WTC11 (cell line): ENCODE results near the gene ZEB2. TPM values are rescaled to one million over a fixed set of nuclear protein-coding genes. Genes with fewer than 3 reads are reported as not detected.

Source experiments
- ATAC-seq: fragments of 200-7000 bp; cut with Tn5 transposase; 2 replicates; pipeline ENCODE4 v1.10.0; 2021; ENCODE audit warnings: mild to moderate bottlenecking, moderate library complexity
- CTCF ChIA-PET: fragments of 300-600 bp; sonication (Branson Sonifier 250); formaldehyde crosslinking; loops from one replicate; lab custom pipeline; 2021; ENCODE audit warnings: antibody characterized with exemption; lab: Charles Lee
- POLR2A ChIA-PET: fragments of 350-600 bp; sonication (Branson Sonifier 250); formaldehyde crosslinking; loops from one replicate; lab custom pipeline; 2021; ENCODE audit warnings: antibody characterized with exemption; lab: Charles Lee
- DNase-seq: peaks from one replicate; pipeline ENCODE4 v3.0.0; 2021; ENCODE audit warnings: low spot score
- H3K27ac Mint-ChIP-seq: 2 replicates; pipeline ENCODE4 v1.8.0; 2021; ENCODE audit warnings: mixed read lengths
- H3K27me3 Mint-ChIP-seq: 2 replicates; pipeline ENCODE4 v1.8.0; 2021; ENCODE audit warnings: low read depth, mild to moderate bottlenecking, moderate library complexity, mixed read lengths
- H3K36me3 Mint-ChIP-seq: 2 replicates; pipeline ENCODE4 v1.8.0; 2021; ENCODE audit warnings: mixed read lengths
- H3K4me1 Mint-ChIP-seq: 2 replicates; pipeline ENCODE4 v1.8.0; 2022; ENCODE audit warnings: mixed read lengths
- H3K4me3 Mint-ChIP-seq: 2 replicates; pipeline ENCODE4 v1.8.0; 2021; ENCODE audit warnings: mild to moderate bottlenecking, moderate library complexity, mixed read lengths
- H3K9me3 Mint-ChIP-seq: 2 replicates; pipeline ENCODE4 v1.8.0; 2021; ENCODE audit warnings: mixed read lengths
- ATF1 ChIP-seq: sonication (generic); formaldehyde crosslinking; IDR thresholded peaks from 2 replicates; pipeline ENCODE4 v1.8.1; 2023; ENCODE audit warnings: mild to moderate bottlenecking, moderate library complexity, missing genetic modification reagents
- CBFB ChIP-seq: sonication (generic); formaldehyde crosslinking; IDR thresholded peaks from 2 replicates; pipeline ENCODE4 v1.8.1; 2022; ENCODE audit warnings: mild to moderate bottlenecking, low read depth, missing genetic modification reagents
- CREB1 ChIP-seq: sonication (generic); formaldehyde crosslinking; IDR thresholded peaks from 2 replicates; pipeline ENCODE4 v1.8.0; 2023; ENCODE audit warnings: mild to moderate bottlenecking, missing genetic modification reagents
- CREM ChIP-seq: sonication (generic); formaldehyde crosslinking; IDR thresholded peaks from 2 replicates; pipeline ENCODE4 v1.8.1; 2022; ENCODE audit warnings: mild to moderate bottlenecking, missing genetic modification reagents, moderate library complexity
- EMX1 ChIP-seq: fragments of 250-450 bp; sonication (Bioruptor Pico); IDR thresholded peaks from 2 replicates; pipeline ENCODE4 v1.8.0; 2021; ENCODE audit warnings: mild to moderate bottlenecking
- ESRRA ChIP-seq: sonication (generic); formaldehyde crosslinking; IDR thresholded peaks from 2 replicates; pipeline ENCODE4 v1.8.1; 2022; ENCODE audit warnings: mild to moderate bottlenecking, missing genetic modification reagents, borderline replicate concordance
- ETV6 ChIP-seq: sonication (generic); formaldehyde crosslinking; IDR thresholded peaks from 2 replicates; pipeline ENCODE4 v1.8.1; 2022; ENCODE audit warnings: mild to moderate bottlenecking, missing genetic modification reagents
- FOXP1 ChIP-seq: sonication (generic); formaldehyde crosslinking; IDR thresholded peaks from 2 replicates; pipeline ENCODE4 v1.8.0; 2022; ENCODE audit warnings: missing genetic modification reagents, mild to moderate bottlenecking, moderate library complexity, borderline replicate concordance
- HMGA2 ChIP-seq: fragments of 250-450 bp; sonication (Bioruptor Pico); IDR thresholded peaks from 2 replicates; pipeline ENCODE4 v1.4.0; 2021; ENCODE audit warnings: mild to moderate bottlenecking, moderate library complexity
- MLX ChIP-seq: sonication (generic); formaldehyde crosslinking; IDR thresholded peaks from 2 replicates; pipeline ENCODE4 v1.8.1; 2023; ENCODE audit warnings: mild to moderate bottlenecking, missing genetic modification reagents, moderate library complexity
- NFATC4 ChIP-seq: fragments of 250-450 bp; sonication (Bioruptor Pico); IDR thresholded peaks from 2 replicates; pipeline ENCODE4 v1.9.0; 2021; ENCODE audit warnings: mild to moderate bottlenecking
- NR2C2 ChIP-seq: sonication (generic); formaldehyde crosslinking; IDR thresholded peaks from 2 replicates; pipeline ENCODE4 v1.8.0; 2022; ENCODE audit warnings: mild to moderate bottlenecking, missing genetic modification reagents
- NR3C1 ChIP-seq: sonication (generic); formaldehyde crosslinking; conservative IDR thresholded peaks from 2 replicates; pipeline ENCODE4 v1.8.1; 2023; ENCODE audit warnings: low read depth, mild to moderate bottlenecking, missing genetic modification reagents
- PREB ChIP-seq: sonication (generic); formaldehyde crosslinking; IDR thresholded peaks from 2 replicates; pipeline ENCODE4 v1.8.1; 2022; ENCODE audit warnings: mild to moderate bottlenecking, missing genetic modification reagents, moderate library complexity, borderline replicate concordance
- RELA ChIP-seq: sonication (generic); formaldehyde crosslinking; IDR thresholded peaks from 2 replicates; pipeline ENCODE4 v1.8.1; 2022; ENCODE audit warnings: missing genetic modification reagents, mild to moderate bottlenecking, borderline replicate concordance
- SMAD3 ChIP-seq: sonication (generic); formaldehyde crosslinking; IDR thresholded peaks from 2 replicates; pipeline ENCODE4 v1.8.0; 2022; ENCODE audit warnings: missing genetic modification reagents, mild to moderate bottlenecking, borderline replicate concordance
- SMAD4 ChIP-seq: sonication (generic); formaldehyde crosslinking; IDR thresholded peaks from 2 replicates; pipeline ENCODE4 v1.8.0; 2022; ENCODE audit warnings: mild to moderate bottlenecking, missing genetic modification reagents
- SOX15 ChIP-seq: fragments of 250-450 bp; sonication (Bioruptor Pico); IDR thresholded peaks from 2 replicates; pipeline ENCODE4 v1.9.0; 2021; ENCODE audit warnings: mild to moderate bottlenecking
- ZBTB43 ChIP-seq: sonication (generic); formaldehyde crosslinking; IDR thresholded peaks from 2 replicates; pipeline ENCODE4 v1.8.1; 2023; ENCODE audit warnings: mild to moderate bottlenecking, missing genetic modification reagents
- ZNF232 ChIP-seq: sonication (generic); formaldehyde crosslinking; IDR thresholded peaks from 2 replicates; pipeline ENCODE4 v1.8.0; 2022; ENCODE audit warnings: mild to moderate bottlenecking, missing genetic modification reagents
- ZNF416 ChIP-seq: fragments of 250-450 bp; sonication (Bioruptor Pico); IDR thresholded peaks from 2 replicates; pipeline ENCODE4 v1.9.0; 2021; ENCODE audit warnings: mild to moderate bottlenecking, inconsistent platforms
- ZNF671 ChIP-seq: fragments of 250-450 bp; sonication (Bioruptor Pico); IDR thresholded peaks from 2 replicates; pipeline ENCODE4 v1.8.0; 2021; ENCODE audit warnings: mild to moderate bottlenecking
- total RNA-seq: library from RNA; stranded (reverse); gene quantifications from 3 replicates; pipeline ENCODE4 v1.2.3, GENCODE V29; 2021
- TF ChIP-seq, protein P1 (sequence below): fragments of 250-450 bp; sonication (Bioruptor Pico); IDR thresholded peaks from 2 replicates; pipeline ENCODE4 v2.1.2; 2022; ENCODE audit warnings: mild to moderate bottlenecking, moderate library complexity
- TF ChIP-seq, protein P2 (sequence below): sonication (generic); formaldehyde crosslinking; IDR thresholded peaks from 2 replicates; pipeline ENCODE4 v1.8.1; 2023; ENCODE audit warnings: mild to moderate bottlenecking, missing genetic modification reagents
- TF ChIP-seq, protein P3 (sequence below): fragments of 250-450 bp; sonication (Bioruptor Pico); IDR thresholded peaks from 2 replicates; pipeline ENCODE4 v1.9.0; 2021; ENCODE audit warnings: mild to moderate bottlenecking
- TF ChIP-seq, protein P4 (sequence below): sonication (generic); formaldehyde crosslinking; IDR thresholded peaks from 2 replicates; pipeline ENCODE4 v1.8.0; 2022; ENCODE audit warnings: missing genetic modification reagents

Gene ZEB2
- total RNA-seq, 1 experiment from 2014 or later, result 0.42 TPM

GRCh38 chr2:144465749-144466148 lies 54.2 kb downstream of the ZEB2 start:
- ATAC-seq, result no peak
- H3K27ac Mint-ChIP-seq, result no peak overlapping the region
- no peak overlapping the region for H3K4me3 Mint-ChIP-seq
- POLR2A ChIA-PET, result no interaction called here
- DNase-seq, result no peak
- no peaks in the 10 kb centered on the region for H3K36me3 Mint-ChIP-seq
- no peaks in the 10 kb centered on the region for H3K27me3 Mint-ChIP-seq
- H3K9me3 Mint-ChIP-seq, result no peaks in the 10 kb centered on the region
- TF ChIP-seq, protein P1, sequence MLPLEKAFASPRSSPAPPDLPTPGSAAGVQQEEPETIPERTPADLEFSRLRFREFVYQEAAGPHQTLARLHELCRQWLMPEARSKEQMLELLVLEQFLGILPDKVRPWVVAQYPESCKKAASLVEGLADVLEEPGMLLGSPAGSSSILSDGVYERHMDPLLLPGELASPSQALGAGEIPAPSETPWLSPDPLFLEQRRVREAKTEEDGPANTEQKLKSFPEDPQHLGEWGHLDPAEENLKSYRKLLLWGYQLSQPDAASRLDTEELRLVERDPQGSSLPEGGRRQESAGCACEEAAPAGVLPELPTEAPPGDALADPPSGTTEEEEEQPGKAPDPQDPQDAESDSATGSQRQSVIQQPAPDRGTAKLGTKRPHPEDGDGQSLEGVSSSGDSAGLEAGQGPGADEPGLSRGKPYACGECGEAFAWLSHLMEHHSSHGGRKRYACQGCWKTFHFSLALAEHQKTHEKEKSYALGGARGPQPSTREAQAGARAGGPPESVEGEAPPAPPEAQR (CRISPR knock-in tag), result no peak
- TF ChIP-seq ZNF416 (CRISPR knock-in tag), result no peak
- TF ChIP-seq EMX1 (CRISPR knock-in tag), result no peak
- TF ChIP-seq ETV6 (CRISPR knock-in tag), result no peak
- TF ChIP-seq ESRRA (CRISPR knock-in tag), result no peak
- TF ChIP-seq NFATC4 (CRISPR knock-in tag), result no peak
- TF ChIP-seq, protein P2, sequence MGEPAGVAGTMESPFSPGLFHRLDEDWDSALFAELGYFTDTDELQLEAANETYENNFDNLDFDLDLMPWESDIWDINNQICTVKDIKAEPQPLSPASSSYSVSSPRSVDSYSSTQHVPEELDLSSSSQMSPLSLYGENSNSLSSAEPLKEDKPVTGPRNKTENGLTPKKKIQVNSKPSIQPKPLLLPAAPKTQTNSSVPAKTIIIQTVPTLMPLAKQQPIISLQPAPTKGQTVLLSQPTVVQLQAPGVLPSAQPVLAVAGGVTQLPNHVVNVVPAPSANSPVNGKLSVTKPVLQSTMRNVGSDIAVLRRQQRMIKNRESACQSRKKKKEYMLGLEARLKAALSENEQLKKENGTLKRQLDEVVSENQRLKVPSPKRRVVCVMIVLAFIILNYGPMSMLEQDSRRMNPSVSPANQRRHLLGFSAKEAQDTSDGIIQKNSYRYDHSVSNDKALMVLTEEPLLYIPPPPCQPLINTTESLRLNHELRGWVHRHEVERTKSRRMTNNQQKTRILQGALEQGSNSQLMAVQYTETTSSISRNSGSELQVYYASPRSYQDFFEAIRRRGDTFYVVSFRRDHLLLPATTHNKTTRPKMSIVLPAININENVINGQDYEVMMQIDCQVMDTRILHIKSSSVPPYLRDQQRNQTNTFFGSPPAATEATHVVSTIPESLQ, result no peak
- no peak for TF ChIP-seq FOXP1 (CRISPR knock-in tag)
- no peak for TF ChIP-seq CREM (CRISPR knock-in tag)
- TF ChIP-seq ZNF232 (CRISPR knock-in tag), result no peak
- no peak for TF ChIP-seq ATF1 (CRISPR knock-in tag)
- no peak for TF ChIP-seq MLX (CRISPR knock-in tag)
- no peak for TF ChIP-seq RELA (CRISPR knock-in tag)
- TF ChIP-seq, protein P3, sequence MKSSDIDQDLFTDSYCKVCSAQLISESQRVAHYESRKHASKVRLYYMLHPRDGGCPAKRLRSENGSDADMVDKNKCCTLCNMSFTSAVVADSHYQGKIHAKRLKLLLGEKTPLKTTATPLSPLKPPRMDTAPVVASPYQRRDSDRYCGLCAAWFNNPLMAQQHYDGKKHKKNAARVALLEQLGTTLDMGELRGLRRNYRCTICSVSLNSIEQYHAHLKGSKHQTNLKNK (CRISPR knock-in tag), result no peak
- no peak for TF ChIP-seq NR2C2 (CRISPR knock-in tag)
- TF ChIP-seq ZNF671 (CRISPR knock-in tag), result no peak
- TF ChIP-seq, all 79 proteins: peak for 0
- H3K4me1 Mint-ChIP-seq, result peaks cover 16% of the 10 kb centered on the region
- CTCF ChIA-PET, result interaction anchor here (1.8 kb wide), 1 partner anchor 17 kb away, joined by 4 read pairs; no protein-coding TSS in a partner anchor

- Mint-ChIP-seq H3K4me3 (no peak overlapping the region), H3K27me3 (no peaks in the 10 kb centered on the region; the same call in 1 of the 2 replicates), H3K9me3 (no peaks in the 10 kb centered on the region), H3K4me1 (peaks cover 21% of the 10 kb centered on the region), H3K27ac (no peak overlapping the region), H3K36me3 (no peaks in the 10 kb centered on the region)
- POLR2A ChIA-PET, result no interaction called here
- CTCF ChIA-PET, result interaction anchor here (1.1 to 1.8 kb wide), 2 partner anchors 16 to 40 kb away, joined by 4 read pairs; no protein-coding TSS in a partner anchor
- DNase-seq (no peak), ATAC-seq (no peak)
- TF ChIP-seq NR2C2 (CRISPR knock-in tag), result no peak
- TF ChIP-seq CBFB (CRISPR knock-in tag), result no peak
- TF ChIP-seq CREB1 (CRISPR knock-in tag), result no peak
- TF ChIP-seq SMAD3, result no peak
- no peak for TF ChIP-seq ATF1 (CRISPR knock-in tag)
- TF ChIP-seq NR3C1 (CRISPR knock-in tag), result no peak
- TF ChIP-seq SMAD4 (CRISPR knock-in tag), result no peak
- TF ChIP-seq PREB, result no peak
- TF ChIP-seq, protein P4, sequence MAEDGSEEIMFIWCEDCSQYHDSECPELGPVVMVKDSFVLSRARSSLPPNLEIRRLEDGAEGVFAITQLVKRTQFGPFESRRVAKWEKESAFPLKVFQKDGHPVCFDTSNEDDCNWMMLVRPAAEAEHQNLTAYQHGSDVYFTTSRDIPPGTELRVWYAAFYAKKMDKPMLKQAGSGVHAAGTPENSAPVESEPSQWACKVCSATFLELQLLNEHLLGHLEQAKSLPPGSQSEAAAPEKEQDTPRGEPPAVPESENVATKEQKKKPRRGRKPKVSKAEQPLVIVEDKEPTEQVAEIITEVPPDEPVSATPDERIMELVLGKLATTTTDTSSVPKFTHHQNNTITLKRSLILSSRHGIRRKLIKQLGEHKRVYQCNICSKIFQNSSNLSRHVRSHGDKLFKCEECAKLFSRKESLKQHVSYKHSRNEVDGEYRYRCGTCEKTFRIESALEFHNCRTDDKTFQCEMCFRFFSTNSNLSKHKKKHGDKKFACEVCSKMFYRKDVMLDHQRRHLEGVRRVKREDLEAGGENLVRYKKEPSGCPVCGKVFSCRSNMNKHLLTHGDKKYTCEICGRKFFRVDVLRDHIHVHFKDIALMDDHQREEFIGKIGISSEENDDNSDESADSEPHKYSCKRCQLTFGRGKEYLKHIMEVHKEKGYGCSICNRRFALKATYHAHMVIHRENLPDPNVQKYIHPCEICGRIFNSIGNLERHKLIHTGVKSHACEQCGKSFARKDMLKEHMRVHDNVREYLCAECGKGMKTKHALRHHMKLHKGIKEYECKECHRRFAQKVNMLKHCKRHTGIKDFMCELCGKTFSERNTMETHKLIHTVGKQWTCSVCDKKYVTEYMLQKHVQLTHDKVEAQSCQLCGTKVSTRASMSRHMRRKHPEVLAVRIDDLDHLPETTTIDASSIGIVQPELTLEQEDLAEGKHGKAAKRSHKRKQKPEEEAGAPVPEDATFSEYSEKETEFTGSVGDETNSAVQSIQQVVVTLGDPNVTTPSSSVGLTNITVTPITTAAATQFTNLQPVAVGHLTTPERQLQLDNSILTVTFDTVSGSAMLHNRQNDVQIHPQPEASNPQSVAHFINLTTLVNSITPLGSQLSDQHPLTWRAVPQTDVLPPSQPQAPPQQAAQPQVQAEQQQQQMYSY (CRISPR knock-in tag), result no peak
- no peak for TF ChIP-seq ZBTB43 (CRISPR knock-in tag)
- no peak for TF ChIP-seq SOX15 (CRISPR knock-in tag)
- no peak for TF ChIP-seq HMGA2 (CRISPR knock-in tag)
Observed at GRCh38 chr2:144464730-144465129, 55.2 kb downstream of the ZEB2 start.
